Right atrium auricular region (tissue), 2 donors: Measurements from ENCODE around the gene POMC. TPM values are rescaled to one million over a fixed set of nuclear protein-coding genes. Genes with fewer than 3 reads are reported as not detected.

Experiments used
- DNase-seq: peaks from one replicate; pipeline ENCODE4 v3.0.0-alpha.2; 2019; ENCODE audit warnings: low spot score
- H3K27ac ChIP-seq, 2 donors: fragments of 200-600 bp; sonication (generic); 1 replicate in 1 of 2; 2 replicates in 1 of 2; pipeline ENCODE4 v1.5.1; 2016 to 2019
- H3K27me3 ChIP-seq, 2 donors: fragments of 200-600 bp; sonication (generic); one replicate each; pipeline versions ENCODE4 v1.5.1 to v1.6.0; 2017 to 2019
- H3K36me3 ChIP-seq: fragments of 200-600 bp; sonication (generic); one replicate; pipeline ENCODE4 v1.5.1; 2016
- H3K4me1 ChIP-seq, 2 donors: fragments of 200-600 bp; sonication (generic); one replicate each; pipeline versions ENCODE4 v1.5.1 to v1.6.0; 2017 to 2019
- H3K4me3 ChIP-seq, 2 donors: fragments of 200-600 bp; sonication (generic); 1 replicate in 1 of 2; 2 replicates in 1 of 2; pipeline ENCODE4 v1.5.1; 2017 to 2019; ENCODE audit warnings: mild to moderate bottlenecking in 1 of 2, moderate library complexity in 1 of 2
- H3K9me3 ChIP-seq, 2 donors: fragments of 200-600 bp; sonication (generic); one replicate each; pipeline ENCODE4 v1.5.1; 2019
- total RNA-seq, 2 donors: library from RNA; depleted of rRNA; stranded (reverse); fragments of >200 nt; gene quantifications; one replicate each; pipeline ENCODE4 v1.1.0, GENCODE V29; 2016
- TF ChIP-seq, protein P1 (sequence below), 2 donors: fragments of 200-600 bp; sonication (generic); IDR thresholded peaks; one replicate each; pipeline ENCODE4 v1.5.1; 2019; ENCODE audit warnings: antibody characterized with exemption in 2 of 2

Gene POMC
- total RNA-seq, 2 donors from 2014 or later: 9.0 to 12.6 TPM

DNA sequence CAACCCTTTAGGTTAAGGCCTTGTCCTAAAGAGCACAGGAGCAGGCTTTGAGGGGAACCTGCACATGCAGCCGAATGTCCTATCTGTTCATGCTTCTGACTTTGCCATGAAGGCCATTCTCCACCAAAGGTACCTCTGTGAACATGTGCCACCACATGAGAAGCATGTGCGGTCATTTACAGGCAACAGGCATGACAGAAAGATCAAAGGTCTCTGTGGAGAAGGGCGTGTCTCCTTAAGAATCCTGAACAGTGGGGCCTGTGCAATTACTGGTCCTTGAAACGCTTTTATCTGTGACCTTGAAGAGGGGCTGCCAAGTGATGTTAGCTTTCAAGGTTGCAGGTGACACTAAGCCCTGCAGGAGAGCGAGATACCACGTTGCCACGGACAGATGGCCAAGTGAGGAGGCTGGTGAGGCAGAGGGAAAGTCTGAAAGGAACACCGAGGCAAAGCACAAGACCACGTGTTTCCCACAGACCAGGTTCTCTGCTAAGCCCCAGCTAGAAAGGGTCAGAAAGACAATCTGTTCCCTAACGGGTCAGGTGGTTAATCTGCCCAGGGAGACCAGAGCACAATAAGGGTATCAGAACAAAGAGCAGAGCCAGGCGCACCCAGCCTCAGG, 19.5 kb upstream of the POMC start:
- Histone ChIP-seq H3K4me3 (no peak overlapping the region), H3K27ac (no peak overlapping the region), H3K4me1 (no peaks in the 10 kb centered on the region), H3K9me3 (no peaks in the 10 kb centered on the region), H3K36me3 (no peaks in the 10 kb centered on the region), H3K27me3 (no peaks in the 10 kb centered on the region)
- DNase-seq: no peak
- TF ChIP-seq, protein P1, sequence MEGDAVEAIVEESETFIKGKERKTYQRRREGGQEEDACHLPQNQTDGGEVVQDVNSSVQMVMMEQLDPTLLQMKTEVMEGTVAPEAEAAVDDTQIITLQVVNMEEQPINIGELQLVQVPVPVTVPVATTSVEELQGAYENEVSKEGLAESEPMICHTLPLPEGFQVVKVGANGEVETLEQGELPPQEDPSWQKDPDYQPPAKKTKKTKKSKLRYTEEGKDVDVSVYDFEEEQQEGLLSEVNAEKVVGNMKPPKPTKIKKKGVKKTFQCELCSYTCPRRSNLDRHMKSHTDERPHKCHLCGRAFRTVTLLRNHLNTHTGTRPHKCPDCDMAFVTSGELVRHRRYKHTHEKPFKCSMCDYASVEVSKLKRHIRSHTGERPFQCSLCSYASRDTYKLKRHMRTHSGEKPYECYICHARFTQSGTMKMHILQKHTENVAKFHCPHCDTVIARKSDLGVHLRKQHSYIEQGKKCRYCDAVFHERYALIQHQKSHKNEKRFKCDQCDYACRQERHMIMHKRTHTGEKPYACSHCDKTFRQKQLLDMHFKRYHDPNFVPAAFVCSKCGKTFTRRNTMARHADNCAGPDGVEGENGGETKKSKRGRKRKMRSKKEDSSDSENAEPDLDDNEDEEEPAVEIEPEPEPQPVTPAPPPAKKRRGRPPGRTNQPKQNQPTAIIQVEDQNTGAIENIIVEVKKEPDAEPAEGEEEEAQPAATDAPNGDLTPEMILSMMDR (IDR thresholded peaks at IDR 0.05): no peak

DNA sequence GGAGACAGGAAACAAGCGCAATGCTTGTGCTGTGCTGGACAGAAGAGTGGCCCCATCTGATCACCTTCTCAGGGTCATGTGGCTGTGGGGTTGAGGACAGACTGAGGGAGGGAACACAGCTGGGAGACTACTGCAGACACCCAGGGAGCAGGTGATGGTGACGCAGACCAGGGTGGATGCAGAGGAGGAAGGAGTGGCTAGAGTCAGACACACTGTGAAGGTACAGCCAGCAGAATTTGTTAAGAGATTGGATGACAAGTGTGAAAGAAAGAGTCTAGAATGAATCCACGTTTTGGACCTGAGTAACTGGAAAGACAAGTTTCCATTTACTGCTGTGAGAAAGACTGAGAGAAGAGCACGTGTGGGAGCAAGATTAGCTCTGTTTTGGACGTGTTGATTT, 15.9 kb upstream of the POMC start:
- TF ChIP-seq, protein P1 (IDR thresholded peaks at IDR 0.05): no peak
- no peak for DNase-seq
- no peaks in the 10 kb centered on the region for H3K9me3 ChIP-seq

DNA sequence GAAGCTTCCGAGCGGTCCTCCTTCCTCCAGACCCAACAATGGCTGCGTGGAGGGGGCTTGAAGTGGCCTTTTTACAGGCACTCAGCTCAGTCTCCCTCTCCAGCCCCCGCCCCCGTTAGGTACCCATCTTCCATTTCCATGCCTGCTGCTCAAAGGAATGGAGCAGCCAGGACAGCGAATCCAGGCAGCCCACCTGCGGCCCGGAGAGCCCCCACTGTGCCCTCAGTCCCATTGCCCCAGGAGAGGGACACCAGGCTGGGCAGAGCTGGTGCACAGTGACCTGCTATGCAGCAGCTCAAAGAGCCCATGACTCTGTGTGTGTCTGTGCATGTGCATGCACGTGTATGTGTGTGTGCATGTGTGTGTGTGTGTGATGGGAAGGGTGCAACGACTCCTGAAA, 10.6 kb upstream of the POMC start:
- Histone ChIP-seq H3K4me3 (no peak overlapping the region), H3K9me3 (no peaks in the 10 kb centered on the region), H3K27me3 (no peaks in the 10 kb centered on the region), H3K36me3 (no peaks in the 10 kb centered on the region), H3K27ac (no peak overlapping the region), H3K4me1 (no peaks in the 10 kb centered on the region)
- TF ChIP-seq, protein P1 (IDR thresholded peaks at IDR 0.05): no peak
- DNase-seq: no peak

More for the DNA sequence above, 15.9 kb upstream of the POMC start:
- no peaks in the 10 kb centered on the region for H3K4me1 ChIP-seq
- no peak overlapping the region for H3K4me3 ChIP-seq
- H3K27ac ChIP-seq: no peak overlapping the region
- H3K27me3 ChIP-seq: no peaks in the 10 kb centered on the region
- H3K36me3 ChIP-seq: no peaks in the 10 kb centered on the region

DNA sequence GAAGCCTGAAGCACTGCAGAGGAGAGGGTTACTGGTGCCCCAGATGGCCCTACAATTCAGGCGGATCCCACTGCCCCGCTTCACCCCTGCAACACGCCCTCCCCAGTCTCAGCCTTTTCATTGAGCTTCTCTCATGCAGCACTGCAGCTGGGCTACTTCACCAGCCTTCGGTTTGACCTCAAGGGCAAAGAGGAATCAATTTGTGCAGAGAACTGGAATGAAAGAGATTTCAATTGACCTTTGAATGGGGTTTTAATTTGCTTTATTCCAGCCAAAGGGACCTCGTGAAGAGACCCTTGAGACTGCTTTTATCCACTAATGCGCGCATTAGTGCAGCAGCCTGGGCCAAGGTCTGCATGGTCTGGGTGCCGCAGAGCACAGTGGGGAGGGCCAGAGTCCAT, 8.8 kb upstream of the POMC start:
- Histone ChIP-seq H3K36me3 (no peaks in the 10 kb centered on the region), H3K9me3 (no peaks in the 10 kb centered on the region), H3K4me1 (no peaks in the 10 kb centered on the region), H3K27ac (no peak overlapping the region), H3K4me3 (no peak overlapping the region), H3K27me3 (no peaks in the 10 kb centered on the region)
- no peak for DNase-seq
- TF ChIP-seq, protein P1 (IDR thresholded peaks at IDR 0.05): no peak

DNA sequence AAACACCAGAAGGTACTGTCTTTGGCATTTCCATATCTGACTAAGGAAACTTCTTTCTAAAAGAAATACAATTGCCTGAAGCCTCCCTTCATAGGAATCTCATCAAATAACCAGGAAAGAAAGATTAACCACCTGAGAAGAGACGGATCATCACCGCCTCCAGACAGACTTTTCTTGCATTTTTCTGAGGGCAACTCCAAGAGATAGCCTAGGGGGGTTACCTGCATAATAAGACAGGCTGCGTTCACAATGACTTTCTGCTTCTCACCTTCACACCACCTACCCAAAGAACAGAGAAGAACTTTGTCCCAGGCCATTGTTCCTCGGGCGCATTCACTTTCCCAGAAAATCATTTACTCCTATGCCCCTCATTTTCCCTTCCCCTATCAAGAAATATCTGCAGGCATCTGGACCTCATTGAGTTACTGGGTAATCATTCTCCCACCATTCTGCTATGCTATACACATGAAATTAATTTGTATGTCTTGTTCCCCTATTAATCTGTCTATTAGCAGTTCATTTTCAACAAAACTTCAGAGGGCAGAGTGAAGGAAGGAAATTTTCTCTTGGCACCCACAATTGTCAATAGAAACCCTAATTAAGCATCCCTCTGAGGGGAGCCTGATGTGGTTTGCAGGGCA, 8.3 kb upstream of the POMC start:
- DNase-seq: no peak
- H3K27me3 ChIP-seq: no peaks in the 10 kb centered on the region
- H3K4me3 ChIP-seq: no peak overlapping the region
- H3K9me3 ChIP-seq: no peaks in the 10 kb centered on the region
- no peak overlapping the region for H3K27ac ChIP-seq
- TF ChIP-seq, protein P1 (IDR thresholded peaks at IDR 0.05): no peak
- no peaks in the 10 kb centered on the region for H3K4me1 ChIP-seq
- no peaks in the 10 kb centered on the region for H3K36me3 ChIP-seq

DNA sequence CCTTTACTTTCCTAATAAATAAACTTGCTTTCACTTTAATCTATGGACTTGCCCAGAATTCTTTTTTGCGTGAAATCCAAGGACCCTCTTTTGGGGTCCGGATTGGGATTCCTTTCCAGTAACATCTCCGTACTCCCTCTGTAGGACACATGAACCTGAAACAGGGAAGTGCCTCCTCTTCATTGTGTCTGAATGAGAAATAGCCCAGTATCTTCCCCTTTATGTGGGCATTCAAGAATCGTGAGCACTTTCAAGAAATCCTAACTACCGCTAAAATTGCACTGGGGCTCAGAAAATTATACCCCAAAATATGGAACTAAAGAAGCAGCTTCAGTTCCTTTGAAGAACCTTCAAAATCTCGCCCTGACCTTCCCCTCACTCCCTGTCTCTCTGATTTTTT, 7.8 kb upstream of the POMC start:
- H3K4me3 ChIP-seq: no peak overlapping the region
- H3K9me3 ChIP-seq: no peaks in the 10 kb centered on the region
- no peak overlapping the region for H3K27ac ChIP-seq
- no peak for DNase-seq
- TF ChIP-seq, protein P1 (IDR thresholded peaks at IDR 0.05): no peak
- H3K4me1 ChIP-seq: no peaks in the 10 kb centered on the region
- H3K36me3 ChIP-seq: no peaks in the 10 kb centered on the region
- no peaks in the 10 kb centered on the region for H3K27me3 ChIP-seq
